ENCODE measurements around the gene FTH1.

Gene FTH1

DNA sequence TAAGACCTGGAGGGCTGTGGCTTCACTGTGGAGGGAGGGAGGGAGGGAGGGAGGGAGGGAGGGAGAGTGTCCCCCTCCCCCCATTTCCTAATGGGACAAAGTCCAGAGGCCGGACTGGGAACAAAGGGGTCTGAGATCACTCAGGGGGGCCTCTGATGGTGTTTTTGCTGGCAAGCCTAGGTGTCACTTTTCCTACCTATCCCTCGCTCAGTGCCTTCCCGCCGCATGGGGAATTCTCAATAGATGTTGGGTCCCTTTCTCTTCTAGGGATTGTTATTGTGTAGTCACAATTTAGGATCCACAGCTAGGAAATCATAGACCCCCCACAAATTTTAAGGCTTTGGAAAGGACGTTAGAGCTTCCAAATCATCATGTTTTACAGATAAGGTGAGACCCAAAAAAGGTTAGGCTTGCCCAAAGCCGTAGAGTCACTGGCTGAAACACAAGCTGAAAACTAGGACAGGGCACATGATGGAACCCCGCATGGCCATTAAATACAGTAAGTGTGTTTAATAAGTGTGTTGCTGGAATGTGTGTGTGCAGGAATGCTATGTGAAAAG, 4.8 kb upstream of the FTH1 start:
- Histone ChIP-seq H4K20me1 (ENCODE audit: low read depth, low read length) (no peaks in the 10 kb centered on the region), H3K9me2 (replicated peaks; ENCODE audit: insufficient read depth, low read length) (no peaks in the 10 kb centered on the region), H3K4me2 (ENCODE audit: low read depth, low read length, poor library complexity, severe bottlenecking) (no peak overlapping the region), H3F3A (ENCODE audit: insufficient read depth) (peaks cover 15% of the 10 kb centered on the region), H3K9ac (ENCODE audit: low read length) (no peak overlapping the region), H3K27ac (ENCODE audit: low read depth, low read length) (no peak overlapping the region), H3K9me3 (ENCODE audit: insufficient read depth, low read length) (no peaks in the 10 kb centered on the region), H3K4me3 (ENCODE audit: insufficient read depth, low read length, poor library complexity, severe bottlenecking) (no peak overlapping the region), H2AFZ (ENCODE audit: low read depth, low read length, severe bottlenecking) (no peak overlapping the region), H3K27me3 (ENCODE audit: low read length) (no peaks in the 10 kb centered on the region), H3K36me3 (ENCODE audit: low read length) (no peaks in the 10 kb centered on the region), H3K79me2 (ENCODE audit: insufficient read depth, low read length) (no peaks in the 10 kb centered on the region)
- TF ChIP-seq, protein P1, sequence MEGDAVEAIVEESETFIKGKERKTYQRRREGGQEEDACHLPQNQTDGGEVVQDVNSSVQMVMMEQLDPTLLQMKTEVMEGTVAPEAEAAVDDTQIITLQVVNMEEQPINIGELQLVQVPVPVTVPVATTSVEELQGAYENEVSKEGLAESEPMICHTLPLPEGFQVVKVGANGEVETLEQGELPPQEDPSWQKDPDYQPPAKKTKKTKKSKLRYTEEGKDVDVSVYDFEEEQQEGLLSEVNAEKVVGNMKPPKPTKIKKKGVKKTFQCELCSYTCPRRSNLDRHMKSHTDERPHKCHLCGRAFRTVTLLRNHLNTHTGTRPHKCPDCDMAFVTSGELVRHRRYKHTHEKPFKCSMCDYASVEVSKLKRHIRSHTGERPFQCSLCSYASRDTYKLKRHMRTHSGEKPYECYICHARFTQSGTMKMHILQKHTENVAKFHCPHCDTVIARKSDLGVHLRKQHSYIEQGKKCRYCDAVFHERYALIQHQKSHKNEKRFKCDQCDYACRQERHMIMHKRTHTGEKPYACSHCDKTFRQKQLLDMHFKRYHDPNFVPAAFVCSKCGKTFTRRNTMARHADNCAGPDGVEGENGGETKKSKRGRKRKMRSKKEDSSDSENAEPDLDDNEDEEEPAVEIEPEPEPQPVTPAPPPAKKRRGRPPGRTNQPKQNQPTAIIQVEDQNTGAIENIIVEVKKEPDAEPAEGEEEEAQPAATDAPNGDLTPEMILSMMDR (IDR thresholded peaks at IDR 0.05; ENCODE audit: insufficient read depth, low read length, poor library complexity, severe bottlenecking): no peak
- no peak for TF ChIP-seq EZH2phosphoT487 (conservative IDR thresholded peaks at IDR 0.05; ENCODE audit: low read length)

DNA sequence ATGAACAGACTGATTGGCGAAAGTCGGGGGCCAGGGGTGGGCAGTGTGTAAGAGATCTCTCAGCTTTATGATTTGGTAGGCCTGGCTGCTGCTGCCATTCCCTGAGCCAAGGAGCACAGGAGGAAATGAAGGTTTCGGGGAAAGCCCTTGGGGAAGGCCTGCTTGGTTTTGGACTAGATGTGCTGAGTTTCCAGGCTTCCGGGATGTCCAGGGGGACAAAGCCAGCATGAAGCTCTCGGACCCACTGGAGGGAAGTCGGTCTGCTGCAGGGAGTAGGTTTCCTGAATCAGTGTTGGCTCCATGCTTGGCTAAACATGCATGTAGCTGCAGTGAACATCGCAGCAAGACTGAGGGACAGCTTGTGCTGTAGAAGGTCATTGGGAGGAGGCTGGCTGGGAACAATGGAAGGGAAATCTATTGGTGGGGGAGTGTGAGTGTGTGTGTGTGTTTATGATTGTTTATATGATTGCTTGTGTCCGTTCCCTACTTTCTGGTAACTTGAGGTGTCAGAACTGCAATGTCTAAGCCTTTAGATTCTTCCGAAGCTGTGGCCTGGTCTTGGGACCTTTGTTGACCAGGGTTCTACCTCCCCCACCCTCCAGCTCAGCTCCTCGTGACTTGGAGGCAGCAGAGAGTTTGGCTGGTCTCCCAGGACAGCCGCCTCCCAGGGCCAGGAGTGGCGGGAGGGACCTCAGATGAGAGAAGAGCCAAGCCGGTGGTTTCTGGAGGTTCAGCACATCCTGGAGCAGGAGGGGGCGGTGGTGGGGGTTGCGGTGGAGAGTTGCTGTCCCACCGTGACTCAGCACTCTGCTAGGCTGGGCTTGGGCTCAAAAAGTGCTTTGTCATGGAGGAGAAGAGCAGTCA, 4.0 kb upstream of the FTH1 start:
- Histone ChIP-seq H3K79me2 (ENCODE audit: insufficient read depth, low read length) (peaks cover 4% of the 10 kb centered on the region), H4K20me1 (ENCODE audit: low read depth, low read length) (0 out of 2 replicates have a peak, but pooled peaks cover under 1% of the 10 kb centered on the region), H2AFZ (ENCODE audit: low read depth, low read length, severe bottlenecking) (no peak overlapping the region), H3K27ac (ENCODE audit: low read depth, low read length) (no peak overlapping the region), H3K9ac (ENCODE audit: low read length) (no peak overlapping the region), H3K4me2 (ENCODE audit: low read depth, low read length, poor library complexity, severe bottlenecking) (no peak overlapping the region), H3K4me3 (ENCODE audit: insufficient read depth, low read length, poor library complexity, severe bottlenecking) (no peak overlapping the region), H3F3A (ENCODE audit: insufficient read depth) (peaks cover 15% of the 10 kb centered on the region), H3K9me3 (ENCODE audit: insufficient read depth, low read length) (no peaks in the 10 kb centered on the region), H3K27me3 (ENCODE audit: low read length) (no peaks in the 10 kb centered on the region), H3K9me2 (replicated peaks; ENCODE audit: insufficient read depth, low read length) (no peaks in the 10 kb centered on the region), H3K36me3 (ENCODE audit: low read length) (no peaks in the 10 kb centered on the region)
- TF ChIP-seq EZH2phosphoT487 (conservative IDR thresholded peaks at IDR 0.05; ENCODE audit: low read length): no peak
- TF ChIP-seq, protein P1 (IDR thresholded peaks at IDR 0.05; ENCODE audit: insufficient read depth, low read length, poor library complexity, severe bottlenecking): no peak

DNA sequence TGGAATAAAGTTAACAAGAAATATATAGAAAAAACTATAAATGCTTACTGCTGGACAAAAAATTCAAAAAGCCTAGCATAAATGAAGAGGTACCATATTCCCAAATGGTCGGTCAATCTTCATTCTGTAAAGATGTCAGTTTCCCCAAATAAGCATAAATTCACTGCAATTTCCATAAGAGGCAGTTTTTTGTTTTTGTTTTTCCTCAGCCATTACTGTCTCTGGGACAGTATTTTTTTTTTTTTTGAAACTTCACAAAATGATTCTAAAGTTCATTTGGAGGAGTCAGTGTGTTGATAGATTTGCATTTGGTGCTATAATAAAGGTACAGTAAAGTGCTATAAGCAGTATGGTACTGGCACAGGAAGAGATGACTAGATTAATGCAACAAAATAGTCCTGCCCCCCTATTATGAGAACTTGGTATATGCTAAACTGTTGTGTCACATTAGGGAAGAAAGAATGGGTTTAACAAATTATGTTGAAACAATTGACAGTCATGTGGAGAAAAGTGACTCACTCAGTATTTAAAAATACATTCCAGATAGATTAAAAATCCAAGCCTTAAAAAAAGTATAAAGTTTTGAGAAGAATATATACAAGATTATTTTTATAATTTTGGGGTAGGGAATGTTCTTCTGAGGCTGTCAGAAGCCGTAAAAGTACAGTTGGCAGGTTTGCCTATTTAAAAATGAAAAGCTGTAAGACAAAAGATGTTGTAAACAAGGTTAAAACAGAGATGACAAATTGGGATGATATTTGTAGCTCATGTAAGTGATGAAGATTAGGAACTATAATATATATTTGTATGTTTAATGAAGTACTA, 2.6 kb upstream of the FTH1 start:
- H3K4me3 ChIP-seq (ENCODE audit: insufficient read depth, low read length, poor library complexity, severe bottlenecking): no peak overlapping the region
- no peak for TF ChIP-seq EZH2phosphoT487 (conservative IDR thresholded peaks at IDR 0.05; ENCODE audit: low read length)
- TF ChIP-seq, protein P1 (IDR thresholded peaks at IDR 0.05; ENCODE audit: insufficient read depth, low read length, poor library complexity, severe bottlenecking): no peak
- H3K9ac ChIP-seq (ENCODE audit: low read length): no peak overlapping the region
- no peaks in the 10 kb centered on the region for H3K9me3 ChIP-seq (ENCODE audit: insufficient read depth, low read length)
- no peaks in the 10 kb centered on the region for H3K27me3 ChIP-seq (ENCODE audit: low read length)
- no peak overlapping the region for H3K4me2 ChIP-seq (ENCODE audit: low read depth, low read length, poor library complexity, severe bottlenecking)
- no peaks in the 10 kb centered on the region for H3K9me2 ChIP-seq (replicated peaks; ENCODE audit: insufficient read depth, low read length)
- H3K79me2 ChIP-seq (ENCODE audit: insufficient read depth, low read length): peaks cover 10% of the 10 kb centered on the region
- peaks cover 6% of the 10 kb centered on the region for H4K20me1 ChIP-seq (ENCODE audit: low read depth, low read length)
- no peak overlapping the region for H2AFZ ChIP-seq (ENCODE audit: low read depth, low read length, severe bottlenecking)
- no peak overlapping the region for H3K27ac ChIP-seq (ENCODE audit: low read depth, low read length)
- no peaks in the 10 kb centered on the region for H3K36me3 ChIP-seq (ENCODE audit: low read length)
- peaks cover 15% of the 10 kb centered on the region for H3F3A ChIP-seq (ENCODE audit: insufficient read depth)
